AG08396 (cell line): ENCODE data around the gene PRKCE.

ENCODE experiments used
- DNase-seq: peaks from one replicate; pipeline ENCODE4 v3.0.0; 2012; ENCODE audit warnings: low spot score, mixed read lengths

Gene PRKCE

DNA sequence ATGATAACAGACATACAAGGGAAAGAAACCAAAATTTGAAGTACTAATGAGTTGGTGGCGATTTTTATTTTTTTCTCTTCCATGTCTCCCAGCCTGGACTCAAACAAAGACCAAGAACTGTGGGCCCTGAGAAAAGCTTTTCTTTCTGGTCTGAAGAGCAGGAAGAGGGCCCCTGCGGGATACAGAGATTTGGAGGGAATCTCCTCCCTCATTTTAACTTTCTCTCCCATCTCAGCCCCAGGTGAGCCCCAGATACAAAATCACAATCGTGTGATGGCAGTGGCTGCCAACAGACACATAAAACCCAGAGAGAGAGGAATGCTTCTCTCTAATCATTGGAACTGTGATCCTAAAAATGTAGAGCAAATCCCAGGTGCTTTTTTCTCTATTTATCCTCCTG lies 19.5 kb upstream of the PRKCE start:
- DNase-seq = no peak

DNA sequence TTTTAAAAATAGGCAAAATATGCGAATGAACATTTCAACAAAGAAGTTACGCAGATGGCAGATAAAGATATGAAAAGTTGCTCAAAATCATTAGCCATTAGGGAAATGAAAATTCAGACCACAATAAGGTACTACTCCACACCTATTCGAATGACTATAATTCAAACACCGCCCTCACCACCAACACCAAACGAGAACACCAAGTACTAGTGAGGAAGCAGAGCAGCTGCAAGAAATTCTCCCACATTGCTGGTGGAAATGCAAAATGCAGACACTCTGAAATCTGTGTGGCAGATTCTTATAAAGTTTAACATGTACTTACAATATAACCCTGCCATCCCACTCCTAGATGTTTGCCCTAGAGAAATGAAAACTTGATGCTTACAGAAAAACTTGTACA lies 17.3 kb upstream of the PRKCE start:
- no peak for DNase-seq

DNA sequence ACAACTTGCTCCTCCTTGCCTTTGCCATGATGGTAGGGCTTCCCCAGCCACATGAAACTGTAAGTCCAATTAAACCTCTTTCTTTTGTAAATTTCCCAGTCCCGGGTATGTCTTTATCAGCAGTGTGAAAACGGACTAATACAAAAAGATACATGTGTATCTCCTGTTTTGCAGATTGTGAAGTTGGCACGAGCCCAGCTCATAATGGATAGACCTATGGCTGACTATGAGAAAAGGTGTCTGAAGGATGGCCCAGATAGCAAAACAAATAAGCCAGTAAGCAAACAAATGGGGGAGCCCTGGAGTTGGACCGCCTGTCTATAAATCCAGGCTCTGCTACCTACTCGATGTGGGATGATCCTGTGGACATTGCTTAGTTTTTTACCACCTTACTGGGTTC lies 15.5 kb upstream of the PRKCE start:
- DNase-seq = no peak

DNA sequence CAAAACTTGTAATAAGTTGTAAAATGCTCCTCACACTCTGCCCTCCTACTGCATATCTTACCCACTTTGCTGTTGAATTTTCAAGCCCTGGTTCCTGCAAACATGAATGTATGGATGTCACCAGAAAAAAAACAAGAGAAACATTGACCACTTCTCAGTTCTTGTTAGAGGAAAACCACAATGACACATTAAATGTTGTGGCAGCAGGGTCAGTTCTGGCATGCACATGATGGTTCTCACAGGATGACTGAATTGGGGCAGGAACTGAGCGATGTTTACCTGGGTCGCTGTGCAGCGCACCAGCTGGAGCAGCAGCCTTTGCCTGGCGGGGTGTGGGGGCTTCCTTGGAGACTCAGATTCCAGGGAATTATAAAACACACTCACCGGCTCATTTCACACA lies 14.0 kb upstream of the PRKCE start:
- DNase-seq = no peak

DNA sequence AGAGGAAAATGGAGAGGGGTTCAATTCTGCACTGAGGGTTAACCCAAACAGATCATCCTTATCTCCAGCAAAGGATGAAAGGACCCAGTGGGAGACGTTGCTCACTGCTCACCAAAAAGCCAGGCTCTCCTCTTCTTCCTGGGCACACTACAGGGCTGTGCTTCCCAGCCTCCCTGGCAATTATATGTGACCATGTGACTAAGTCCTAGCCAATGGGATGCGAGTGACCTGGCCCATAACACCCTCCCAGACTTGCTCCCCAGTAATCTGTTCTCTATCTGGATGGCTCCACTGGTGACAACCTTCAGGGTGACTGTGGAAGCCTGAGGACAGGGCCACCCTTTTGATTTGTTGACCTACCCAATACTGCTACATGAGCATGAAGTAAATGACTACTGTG lies 10.9 kb upstream of the PRKCE start:
- no peak for DNase-seq

DNA sequence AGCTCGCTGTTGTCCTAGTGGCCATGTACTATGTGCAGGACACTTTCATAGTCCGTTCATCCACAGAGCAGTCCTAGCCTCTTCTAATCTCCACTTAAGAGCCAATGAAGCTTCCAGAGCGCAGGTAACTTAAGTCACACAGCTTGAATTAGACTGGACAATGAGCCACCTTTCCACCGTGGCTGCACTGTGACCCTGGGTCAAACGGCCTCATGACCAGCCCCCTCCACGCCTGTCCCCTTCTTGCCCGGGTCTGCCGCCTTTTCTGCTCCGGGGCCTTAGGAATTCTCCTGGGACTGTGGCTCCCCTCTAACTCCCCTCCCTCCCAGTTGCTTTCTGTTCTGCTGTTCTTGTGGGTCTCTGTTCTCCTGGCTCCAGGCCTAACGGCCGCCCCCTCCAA lies 8.4 kb upstream of the PRKCE start:
- peak; percentile 20 for DNase-seq

DNA sequence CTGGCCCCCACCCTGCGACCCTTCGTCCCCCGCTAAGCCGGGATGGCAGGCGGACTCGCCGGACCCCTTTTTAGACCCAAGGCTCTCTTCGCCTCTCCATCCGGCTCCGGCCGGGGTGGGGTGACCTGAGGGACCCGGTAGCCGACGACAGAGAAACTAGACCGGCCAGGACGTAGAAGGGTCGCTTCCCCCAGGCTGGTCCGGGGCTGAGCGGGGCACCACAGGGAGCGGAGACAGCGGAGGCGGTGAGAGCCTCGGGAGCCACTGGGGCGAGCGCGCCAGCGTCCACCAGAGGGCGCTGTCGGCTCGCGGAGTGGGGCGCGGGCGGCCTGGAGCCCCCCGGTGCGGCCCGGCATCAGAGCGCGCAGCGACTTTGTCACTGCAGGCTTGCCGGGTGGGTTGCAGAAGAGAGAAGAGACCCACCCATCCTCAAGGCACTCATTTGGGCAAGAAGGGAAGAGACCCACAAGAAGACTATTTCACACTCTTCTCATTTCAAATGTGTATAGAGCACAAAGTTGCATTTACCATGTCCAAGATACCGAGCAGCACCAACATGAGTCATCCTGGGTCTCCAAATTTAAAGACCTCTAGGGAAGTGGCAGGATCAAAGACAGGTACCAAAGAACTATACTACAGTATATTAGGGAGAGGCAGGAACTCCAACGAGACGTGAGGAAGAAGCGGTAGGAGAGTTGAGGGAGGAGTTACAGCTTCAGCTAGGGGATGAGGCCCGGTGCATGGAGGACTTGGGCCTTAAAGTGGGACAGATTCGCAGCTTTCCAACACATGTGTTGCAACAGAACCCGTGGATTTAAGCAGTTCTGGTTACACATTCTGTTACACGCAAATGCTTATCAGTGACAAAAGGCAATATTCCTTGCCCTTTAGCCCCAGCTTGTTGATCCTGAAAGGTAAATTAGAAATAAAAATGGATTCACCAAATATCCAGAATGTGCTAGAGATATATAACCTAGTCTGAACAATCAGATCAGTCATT lies 7.6 kb upstream of the PRKCE start:
- peak; percentile 92 for DNase-seq

DNA sequence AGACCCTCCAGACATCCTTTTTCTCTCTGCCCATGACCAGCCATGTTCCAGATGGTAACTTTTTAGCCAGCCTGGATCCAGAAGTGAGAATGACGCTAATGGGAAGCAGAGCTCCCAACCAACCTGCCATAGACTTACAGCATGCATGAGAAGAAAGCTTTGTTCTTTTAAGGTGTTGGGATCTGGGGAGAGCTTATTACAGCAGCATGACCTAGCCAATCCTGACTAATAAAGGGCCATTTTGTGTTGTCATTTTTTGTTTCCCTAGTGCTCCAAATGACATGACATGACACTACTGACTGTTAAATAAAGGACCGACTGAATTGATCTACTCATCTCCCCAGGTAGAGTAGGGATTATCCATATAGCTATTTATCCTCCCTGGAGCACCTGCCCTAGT lies 5.2 kb upstream of the PRKCE start:
- no peak for DNase-seq

DNA sequence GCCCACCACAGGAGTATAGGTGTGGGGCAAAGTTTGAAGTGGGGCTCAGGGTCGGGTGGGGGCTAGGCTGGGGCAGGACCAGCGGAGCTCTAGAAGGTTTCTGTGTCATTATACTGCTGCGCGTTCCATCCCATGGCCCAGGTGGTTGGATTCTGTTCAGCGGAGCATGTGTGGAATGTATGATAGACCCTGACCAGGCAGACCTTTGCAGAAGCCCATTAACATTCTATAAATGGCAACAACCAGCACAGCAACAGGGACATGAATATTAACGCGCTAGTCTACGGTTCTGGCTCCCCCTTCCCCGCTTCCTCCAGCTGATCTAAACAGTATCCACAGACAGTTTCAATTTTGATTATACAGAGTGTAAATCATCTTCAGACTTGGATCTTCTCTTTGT lies 4.1 kb upstream of the PRKCE start:
- DNase-seq = no peak

DNA sequence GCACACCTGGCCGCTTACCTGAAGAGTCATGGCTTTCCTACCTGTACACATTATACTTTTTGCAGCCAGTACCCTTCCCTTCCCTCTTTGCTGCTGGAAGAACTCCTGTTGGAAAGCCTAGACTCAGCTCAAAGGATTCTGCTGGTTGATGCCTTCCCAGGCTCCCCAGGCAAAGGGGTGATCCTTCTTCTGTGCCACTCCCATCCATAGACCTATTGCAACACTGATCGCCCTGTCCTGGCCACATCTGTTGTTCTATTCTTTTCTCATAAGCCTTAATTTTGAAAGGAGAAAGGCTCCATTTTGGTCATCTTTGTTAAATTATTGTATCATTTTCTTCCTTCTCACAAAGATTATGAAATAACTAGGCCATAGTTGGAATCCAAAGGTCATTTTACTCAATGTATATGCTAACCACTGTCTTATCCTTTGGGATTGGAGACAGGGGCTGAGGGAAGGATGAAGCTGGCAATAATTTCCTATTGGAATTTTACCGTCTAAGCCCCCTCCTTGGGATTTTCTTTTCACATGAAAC lies 3.4 kb upstream of the PRKCE start:
- DNase-seq = no peak

DNA sequence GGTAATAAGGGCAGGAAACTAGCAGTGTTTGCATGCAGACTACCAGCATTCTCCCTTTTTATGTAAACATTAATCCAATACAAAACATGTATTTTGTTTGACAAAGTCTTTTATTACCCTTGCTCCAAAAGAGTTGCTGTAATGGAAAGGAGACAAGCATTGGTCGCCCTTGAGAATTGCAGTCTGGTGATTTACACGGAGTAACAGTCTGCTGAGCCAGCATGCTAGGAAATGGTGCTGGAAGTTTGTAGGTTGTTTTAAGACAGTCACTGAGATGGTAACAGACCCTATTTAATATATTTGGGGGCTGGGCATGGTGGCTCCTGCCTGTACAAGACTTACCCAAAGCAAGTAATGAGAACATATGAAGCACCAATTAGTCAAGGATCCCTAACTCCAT lies 2.8 kb upstream of the PRKCE start:
- DNase-seq = no peak

DNA sequence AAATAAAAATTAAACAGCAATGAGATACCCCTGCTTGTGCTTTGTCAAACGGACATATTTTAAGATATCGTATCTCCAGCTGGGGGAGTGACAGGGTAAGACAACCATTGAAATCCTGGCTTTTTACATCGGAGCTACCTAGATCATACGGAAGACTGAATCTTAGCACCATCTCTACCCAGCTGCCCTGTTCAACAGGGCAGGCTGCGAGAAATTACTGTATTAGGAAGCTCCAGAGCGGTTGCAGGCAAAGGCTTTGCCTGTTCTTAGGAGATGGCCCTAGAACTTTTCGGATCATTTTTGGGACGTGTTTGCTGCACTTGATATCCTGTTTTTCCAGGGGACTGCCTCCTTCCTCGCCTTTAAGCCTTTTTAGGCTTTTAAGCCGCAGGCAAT lies 2.0 kb upstream of the PRKCE start:
- DNase-seq = peak; percentile 28

DNA sequence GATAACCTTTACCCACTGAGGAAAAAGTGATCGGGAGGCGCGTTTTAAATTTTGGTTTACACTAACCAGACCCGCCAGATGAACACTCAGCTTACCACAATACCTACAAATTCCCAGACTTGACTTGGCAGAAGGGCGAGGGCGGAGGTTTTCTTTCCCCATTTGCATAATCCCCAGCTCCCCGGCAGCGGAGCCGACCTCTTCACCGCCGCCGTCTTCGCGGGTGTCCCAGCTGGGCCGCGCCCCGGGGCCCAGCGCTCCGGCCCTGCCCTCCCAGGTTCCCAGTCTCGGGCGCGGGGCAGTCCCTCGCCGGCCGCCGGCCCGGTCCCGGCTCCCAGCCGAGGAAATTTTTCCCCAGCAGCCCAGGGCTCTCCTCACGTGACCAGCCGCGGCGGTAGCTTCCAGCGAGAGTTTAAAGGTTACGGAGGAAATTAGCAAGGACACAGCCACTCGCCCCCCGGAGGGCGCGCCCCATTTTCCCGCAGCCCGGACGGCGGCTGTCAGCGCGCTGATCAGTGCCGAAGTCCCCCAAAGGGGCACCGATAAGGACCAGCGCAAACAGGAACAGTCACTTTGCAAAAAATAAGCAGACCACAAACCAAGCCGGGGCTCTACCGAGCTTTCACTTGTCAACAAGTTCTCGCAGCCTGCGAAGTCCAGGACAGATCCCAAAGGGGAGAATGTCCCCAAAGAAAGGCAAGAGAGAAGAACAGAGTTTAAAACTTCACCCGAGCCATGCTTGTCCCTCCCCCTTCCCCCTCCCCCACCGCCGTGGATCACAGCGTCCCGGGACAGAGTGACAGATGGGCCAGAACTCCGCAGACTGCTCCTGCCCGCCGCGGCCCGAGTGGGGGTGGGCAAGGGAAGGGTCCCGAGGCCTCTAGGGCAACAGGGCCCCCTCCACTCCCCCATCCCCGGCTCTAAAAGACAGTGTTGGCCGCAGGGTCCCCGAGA lies 1.3 kb upstream of the PRKCE start:
- DNase-seq = peak; percentile 82

DNA sequence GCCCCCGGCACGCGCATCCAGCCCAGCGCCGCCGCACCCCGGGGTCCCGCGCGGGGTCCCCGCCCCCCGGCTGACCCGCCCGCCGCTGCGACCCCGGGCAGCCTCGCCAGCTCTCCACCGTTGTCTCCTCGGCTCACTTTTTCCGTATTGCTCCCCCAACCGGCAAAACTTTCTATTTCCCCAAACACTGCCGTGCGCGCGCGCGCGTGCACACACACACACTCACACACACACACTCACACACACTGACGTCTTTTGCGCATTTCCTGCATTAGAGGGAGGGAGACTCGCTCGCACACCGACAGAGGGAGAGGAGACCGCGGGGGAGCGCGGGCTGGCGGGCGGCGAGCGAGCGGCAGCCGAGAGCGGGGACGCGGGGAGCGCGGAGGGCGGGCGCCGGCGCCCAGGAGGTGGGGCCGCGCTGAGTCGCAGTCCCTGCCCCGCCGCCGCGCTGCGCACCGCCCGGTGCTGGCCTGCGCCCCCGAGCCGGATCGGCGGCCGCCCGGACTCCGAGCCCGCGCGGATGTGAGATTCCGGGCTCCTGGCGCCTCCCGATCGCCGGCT lies 542 bp upstream of the PRKCE start:
- peak; percentile 94 for DNase-seq

DNA sequence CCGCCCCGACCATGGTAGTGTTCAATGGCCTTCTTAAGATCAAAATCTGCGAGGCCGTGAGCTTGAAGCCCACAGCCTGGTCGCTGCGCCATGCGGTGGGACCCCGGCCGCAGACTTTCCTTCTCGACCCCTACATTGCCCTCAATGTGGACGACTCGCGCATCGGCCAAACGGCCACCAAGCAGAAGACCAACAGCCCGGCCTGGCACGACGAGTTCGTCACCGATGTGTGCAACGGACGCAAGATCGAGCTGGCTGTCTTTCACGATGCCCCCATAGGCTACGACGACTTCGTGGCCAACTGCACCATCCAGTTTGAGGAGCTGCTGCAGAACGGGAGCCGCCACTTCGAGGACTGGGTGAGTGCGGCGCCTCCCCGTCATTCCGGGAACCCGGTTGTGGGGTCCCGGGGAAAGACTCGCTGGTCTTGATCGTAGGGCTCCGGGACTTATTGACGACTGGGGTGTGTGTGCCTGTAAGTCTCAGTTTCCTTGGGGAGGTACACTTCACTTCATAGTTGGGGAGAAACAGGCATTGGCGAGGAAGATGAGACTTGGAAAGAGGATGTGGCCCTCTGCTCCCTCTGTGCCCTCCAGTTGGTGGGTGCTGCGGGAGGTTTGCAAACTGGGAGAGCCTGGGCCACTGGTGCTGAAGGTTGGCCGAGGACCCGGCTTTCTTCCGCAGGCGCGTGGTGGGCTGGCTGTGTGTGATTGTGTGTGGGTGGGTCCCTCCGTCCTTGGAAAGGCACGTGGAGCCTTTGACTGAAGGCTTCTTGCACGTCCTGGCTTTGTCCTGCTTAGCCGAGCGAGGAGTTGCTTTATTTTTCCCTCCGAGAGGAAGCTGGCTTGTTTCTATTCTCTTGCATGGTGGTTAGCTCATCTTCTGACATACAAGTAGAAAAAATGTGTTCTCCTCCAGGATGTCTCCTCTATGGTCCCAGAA lies 886 bp downstream of the PRKCE start:
- DNase-seq = peak; percentile 54

DNA sequence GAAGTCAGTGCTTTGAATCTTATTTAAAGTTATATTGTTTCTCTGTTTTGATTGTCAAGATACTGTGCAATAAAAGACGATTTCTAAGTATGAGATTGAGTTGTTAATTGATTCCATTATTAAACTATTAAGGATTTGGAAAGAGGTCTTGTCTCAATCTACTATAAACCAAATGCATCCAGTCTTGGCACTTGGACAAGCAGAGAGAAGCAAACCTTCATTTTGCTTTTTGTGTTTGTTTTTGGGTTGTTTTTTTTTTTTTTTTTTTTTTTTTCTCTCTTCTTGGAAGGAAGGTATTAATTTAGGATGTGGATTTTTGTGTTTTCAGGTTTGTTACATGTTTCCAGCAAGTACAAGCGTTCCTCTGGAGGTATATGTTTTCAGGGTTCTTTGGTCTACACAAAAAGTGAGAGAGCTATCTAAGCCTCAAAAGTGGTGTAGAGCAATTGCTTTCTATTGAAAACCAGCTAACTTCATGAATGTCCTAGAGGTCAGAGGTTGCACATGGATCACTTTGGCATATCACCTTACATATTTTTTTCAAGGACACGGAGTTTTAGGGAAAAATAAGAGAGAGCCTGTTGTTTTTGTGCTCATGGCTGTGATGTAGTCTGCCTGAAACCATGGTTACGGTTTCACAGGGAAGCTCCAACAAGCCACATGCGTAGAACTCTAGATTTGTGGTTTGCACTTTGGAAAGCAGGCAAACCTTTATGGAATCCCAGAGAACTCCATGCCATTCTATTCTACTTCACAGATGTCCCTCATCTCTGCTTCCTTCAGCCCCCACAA lies 1.8 kb downstream of the PRKCE start:
- DNase-seq = no peak

DNA sequence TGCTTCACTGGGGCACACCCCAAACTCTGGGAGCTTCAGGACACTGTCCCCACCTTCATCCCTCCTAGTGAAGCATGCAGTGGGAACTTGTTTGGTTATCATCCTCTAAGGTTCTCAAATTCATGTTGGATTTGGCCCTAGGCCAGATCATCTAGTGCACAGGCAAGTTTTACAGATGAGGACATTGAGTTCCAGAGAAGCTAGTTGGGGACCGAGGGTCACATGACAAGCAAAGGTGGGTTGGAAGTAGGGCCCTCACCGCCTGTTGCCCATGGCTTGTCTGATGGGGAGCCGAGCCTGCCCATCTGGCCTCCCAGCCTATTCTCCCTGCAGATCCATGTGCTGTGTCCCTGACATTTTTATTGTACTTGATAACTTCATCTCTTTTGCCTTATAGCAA lies 2.8 kb downstream of the PRKCE start:
- DNase-seq = no peak

DNA sequence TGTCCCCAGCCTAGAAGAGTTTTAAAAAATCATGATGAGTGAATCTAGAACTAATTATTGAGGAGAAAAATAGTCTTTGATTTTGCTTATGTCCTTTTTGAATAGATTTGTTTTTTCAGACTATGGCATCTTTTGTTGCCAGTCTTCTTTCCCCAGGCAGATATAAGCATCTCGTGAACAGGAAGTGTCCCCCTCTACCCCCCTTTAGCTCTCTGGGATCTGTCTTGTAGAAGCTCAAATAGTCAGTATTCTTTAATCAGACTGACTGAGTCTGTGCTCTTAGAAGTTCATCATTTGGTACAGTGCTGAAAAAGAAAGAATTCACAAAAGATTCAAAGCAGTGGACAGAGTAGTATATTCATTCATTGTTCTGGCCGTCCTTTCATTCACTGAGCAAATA lies 10.4 kb downstream of the PRKCE start:
- no peak for DNase-seq

DNA sequence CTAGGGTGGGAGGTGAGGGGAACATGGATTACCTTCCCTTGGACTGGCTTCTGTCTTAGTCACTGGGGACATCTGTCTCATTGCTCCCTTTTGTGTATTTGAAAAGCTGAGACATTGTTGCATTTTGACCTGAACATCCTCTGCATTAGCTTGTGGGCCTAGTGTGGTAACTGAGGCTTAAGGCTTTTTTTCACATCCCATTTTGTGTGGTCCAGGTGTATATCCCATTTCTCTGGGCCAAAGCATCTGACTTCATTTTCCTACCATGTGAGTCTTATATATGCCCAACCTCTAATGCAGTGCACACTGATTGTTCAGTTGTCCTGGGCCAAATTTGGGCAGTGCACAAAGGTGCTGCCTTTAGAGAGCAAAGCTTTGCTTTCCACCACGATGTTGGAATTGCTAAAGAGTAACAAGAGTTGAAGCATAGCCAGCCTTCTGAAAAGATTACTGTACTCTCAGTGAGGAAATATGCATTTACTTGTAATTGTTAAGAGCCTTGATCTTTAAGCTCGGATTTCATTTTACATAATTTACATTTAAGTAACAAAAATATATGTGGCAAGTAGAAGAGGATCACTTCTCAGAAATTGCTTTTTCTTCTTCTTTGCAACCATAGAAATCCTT lies 13.3 kb downstream of the PRKCE start:
- DNase-seq = no peak

DNA sequence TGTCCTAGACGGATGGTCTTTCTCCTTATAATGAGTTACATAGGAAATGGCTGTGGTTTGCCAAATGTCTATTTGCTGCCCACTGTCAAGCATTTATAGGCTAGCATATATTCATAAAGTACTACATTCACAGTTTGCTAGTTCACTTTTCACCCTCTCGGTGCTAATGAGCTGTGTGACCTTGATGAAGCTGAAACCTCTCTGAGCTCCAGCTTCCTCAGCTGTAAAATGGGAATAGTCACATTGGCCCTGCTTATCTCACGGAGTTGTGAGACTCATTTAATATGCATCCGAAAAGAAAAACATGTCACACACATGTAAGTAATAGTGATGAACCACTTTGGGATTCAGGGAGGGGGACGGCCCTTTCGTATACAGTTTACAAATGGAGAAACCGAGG lies 17.0 kb downstream of the PRKCE start:
- DNase-seq = no peak
